Gastrocnemius medialis (tissue), 4 donors: ENCODE data around the gene DIP2C.

Experiments
- CTCF ChIP-seq, 5 experiments: fragments of 450-650 bp in 3 of 5; fragments of 200-600 bp in 2 of 5; sonication (generic) in 2 of 5; IDR thresholded peaks in 4 of 5; conservative IDR thresholded peaks in 1 of 5; 1 replicate in 4 of 5; 2 replicates in 1 of 5; pipeline ENCODE4 v1.5.1; 2016 to 2019; ENCODE audit warnings: antibody characterized with exemption in 5 of 5, mild to moderate bottlenecking in 3 of 5, moderate library complexity in 3 of 5
- POLR2A ChIP-seq, 2 donors: fragments of 450-650 bp; IDR thresholded peaks; one replicate each; pipeline ENCODE4 v1.6.1; 2017; ENCODE audit warnings: antibody characterized with exemption in 2 of 2, mild to moderate bottlenecking in 2 of 2, moderate library complexity in 2 of 2

GRCh38 chr10:722281-723060 lies 33.0 kb upstream of the DIP2C start:
- TF ChIP-seq CTCF (IDR thresholded peaks at IDR 0.05 in 4 of 5, conservative IDR thresholded peaks at IDR 0.05 in 1 of 5) (no peak), POLR2A (IDR thresholded peaks at IDR 0.05) (no peak)
